Transverse colon (tissue), 3 donors: ENCODE measurements around the gene UMAD1.

Source experiments
- EP300 ChIP-seq: sonication (generic); formaldehyde crosslinking; IDR thresholded peaks from one replicate; pipeline ENCODE4 v1.6.1; 2017; ENCODE audit warnings: antibody characterized with exemption, low read depth
- POLR2A ChIP-seq: fragments of 450-650 bp; IDR thresholded peaks from one replicate; pipeline ENCODE4 v1.6.1; 2016; ENCODE audit warnings: antibody characterized with exemption, mild to moderate bottlenecking, moderate library complexity
- TF ChIP-seq, protein P1 (sequence below), 5 experiments: fragments of 200-600 bp in 3 of 5; fragments of 450-650 bp in 2 of 5; sonication (generic) in 3 of 5; IDR thresholded peaks; 1 replicate in 2 of 5; 2 replicates in 3 of 5; pipeline ENCODE4 v1.5.1; 2016 to 2017; ENCODE audit warnings: antibody characterized with exemption in 5 of 5, inconsistent platforms in 3 of 5, mild to moderate bottlenecking in 2 of 5, moderate library complexity in 1 of 5

DNA sequence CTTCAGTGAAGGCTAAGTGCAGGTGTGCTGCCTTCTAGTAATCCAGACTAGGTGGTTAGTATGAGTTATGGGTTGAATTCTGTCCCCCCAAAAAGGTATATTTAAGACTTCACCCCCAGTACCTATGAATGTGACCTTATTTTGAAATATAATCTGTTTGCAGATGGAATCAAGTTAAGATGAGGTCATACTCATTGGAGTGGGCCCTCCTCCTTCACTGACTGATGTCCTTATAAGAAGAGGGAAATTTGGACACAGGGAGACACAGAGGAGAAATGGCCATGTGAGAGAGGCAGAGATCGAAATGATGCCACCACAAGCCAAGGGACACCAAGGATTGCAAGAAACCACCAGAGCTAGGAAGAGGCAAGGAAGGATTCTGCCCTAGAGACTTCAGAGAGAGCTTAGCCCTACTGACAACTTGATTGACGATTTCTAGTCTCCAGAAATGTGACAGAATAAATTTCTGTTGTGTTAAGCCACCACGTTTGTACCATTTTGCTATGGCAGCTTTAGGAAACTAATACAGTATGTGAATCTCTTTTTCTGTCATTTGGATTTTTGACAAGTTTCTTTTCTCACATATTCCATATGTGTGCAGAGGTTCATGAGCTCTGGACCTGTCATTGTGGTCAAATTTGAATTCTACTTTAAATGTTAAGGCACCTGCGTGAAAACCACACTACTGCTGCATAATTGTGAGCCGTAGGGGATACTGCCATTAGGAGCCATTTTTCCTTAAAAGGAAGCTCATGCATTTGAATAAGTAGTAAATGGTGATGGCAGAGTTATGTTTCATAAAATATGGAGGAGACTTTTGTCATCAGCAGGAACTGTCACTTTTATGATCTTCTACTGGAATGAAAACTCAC, 80.4 kb downstream of the UMAD1 start:
- TF ChIP-seq POLR2A (no peak), EP300 (no peak)
- TF ChIP-seq, protein P1, sequence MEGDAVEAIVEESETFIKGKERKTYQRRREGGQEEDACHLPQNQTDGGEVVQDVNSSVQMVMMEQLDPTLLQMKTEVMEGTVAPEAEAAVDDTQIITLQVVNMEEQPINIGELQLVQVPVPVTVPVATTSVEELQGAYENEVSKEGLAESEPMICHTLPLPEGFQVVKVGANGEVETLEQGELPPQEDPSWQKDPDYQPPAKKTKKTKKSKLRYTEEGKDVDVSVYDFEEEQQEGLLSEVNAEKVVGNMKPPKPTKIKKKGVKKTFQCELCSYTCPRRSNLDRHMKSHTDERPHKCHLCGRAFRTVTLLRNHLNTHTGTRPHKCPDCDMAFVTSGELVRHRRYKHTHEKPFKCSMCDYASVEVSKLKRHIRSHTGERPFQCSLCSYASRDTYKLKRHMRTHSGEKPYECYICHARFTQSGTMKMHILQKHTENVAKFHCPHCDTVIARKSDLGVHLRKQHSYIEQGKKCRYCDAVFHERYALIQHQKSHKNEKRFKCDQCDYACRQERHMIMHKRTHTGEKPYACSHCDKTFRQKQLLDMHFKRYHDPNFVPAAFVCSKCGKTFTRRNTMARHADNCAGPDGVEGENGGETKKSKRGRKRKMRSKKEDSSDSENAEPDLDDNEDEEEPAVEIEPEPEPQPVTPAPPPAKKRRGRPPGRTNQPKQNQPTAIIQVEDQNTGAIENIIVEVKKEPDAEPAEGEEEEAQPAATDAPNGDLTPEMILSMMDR (IDR thresholded peaks at IDR 0.05): no peak
